GM21367 (cell line): Measurements from ENCODE around the gene PRDM16.

Experiments used
- ATAC-seq: cut with Tn5 transposase; IDR thresholded peaks from one replicate; pipeline ENCODE4 v1.9.1; 2021; ENCODE audit not compliant: unreplicated experiment

The PRDM16 gene

DNA sequence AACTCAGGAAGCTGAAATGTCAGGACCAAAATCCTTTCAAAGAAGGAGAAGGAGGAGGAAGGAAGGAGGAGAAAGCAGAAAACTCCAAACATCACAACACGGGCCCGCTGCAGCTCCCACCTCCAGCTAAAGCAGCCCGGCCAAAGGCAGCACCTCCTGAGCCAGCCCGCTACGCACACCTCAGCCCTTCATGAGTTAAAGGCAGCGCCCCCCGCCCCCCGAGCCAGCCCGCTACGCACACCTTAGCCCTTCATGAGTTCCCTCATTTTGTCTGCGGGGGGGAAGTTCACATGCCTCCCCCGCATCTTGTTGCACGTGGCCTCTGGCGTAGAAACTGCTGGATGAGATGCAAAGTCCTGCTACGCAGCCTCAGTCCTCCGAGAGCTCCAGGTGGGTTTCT, 294.8 kb downstream of the PRDM16 start:
- ATAC-seq: no peak

DNA sequence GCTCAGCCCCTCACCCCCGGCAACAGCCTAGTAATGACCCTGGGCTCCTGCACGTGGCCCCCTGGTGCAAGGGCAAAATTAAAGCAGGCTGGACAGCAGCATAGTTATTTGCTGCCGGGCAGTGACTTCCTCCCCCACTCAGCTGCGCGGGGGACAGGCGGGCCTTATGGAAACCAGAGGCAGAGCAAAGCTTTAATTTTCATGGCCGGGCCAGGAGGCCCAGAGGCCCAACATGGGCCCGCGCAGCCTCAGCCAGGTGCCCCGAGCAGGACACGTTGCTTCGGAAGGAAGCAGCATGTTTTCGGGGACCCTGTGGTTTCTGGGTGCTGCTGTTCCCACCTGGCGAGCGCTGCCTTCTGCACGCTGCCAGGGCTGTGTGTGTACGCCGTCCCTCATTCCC, 295.5 kb downstream of the PRDM16 start:
- no peak for ATAC-seq

DNA sequence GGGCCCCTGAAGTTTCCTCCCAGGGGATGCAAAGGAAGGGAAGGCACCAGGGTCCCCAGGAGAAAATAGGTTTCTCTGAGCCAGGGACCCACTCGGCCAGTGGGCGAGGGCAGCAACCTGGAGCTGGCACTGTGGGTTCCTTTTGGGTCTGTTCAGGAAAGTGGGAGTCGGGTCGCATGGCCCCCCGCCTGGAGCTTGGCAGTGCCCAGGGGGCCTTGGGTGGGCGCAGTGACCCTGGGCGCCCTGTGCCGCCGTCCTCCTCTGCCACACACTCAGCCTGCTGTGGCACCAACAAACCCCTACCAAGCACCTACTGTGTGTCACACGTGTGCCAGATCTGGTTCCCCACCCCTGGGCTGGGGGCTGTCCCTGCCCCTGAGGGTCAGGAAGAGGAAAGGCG, 296.0 kb downstream of the PRDM16 start:
- no peak for ATAC-seq

DNA sequence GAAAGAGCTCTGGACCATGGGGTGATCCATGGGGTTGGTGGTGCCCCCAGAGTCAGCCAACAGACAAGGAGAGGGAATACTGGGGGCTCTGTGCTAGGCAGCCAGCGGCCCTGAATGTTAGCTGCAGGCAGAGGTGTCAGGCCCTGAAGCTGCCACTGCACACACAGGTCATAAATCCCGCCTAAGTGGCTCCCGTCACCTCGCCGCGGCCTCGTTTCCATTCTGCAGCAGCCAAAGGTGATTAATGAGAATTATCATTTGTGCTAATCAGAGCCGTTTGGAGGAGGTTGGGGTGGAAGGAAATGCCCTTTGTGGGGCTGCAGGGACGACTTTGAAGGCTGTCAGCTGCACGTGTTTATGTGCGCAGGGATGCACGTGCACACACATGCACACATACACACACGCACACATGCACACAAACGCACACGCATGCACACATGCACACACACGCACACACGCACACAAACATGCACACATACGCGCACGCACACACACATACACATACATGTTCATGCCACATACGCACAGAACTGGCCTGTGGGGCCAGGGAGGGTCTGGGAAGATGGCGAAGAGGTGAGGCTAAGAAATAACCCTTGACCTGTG, 296.6 kb downstream of the PRDM16 start:
- ATAC-seq: no peak

DNA sequence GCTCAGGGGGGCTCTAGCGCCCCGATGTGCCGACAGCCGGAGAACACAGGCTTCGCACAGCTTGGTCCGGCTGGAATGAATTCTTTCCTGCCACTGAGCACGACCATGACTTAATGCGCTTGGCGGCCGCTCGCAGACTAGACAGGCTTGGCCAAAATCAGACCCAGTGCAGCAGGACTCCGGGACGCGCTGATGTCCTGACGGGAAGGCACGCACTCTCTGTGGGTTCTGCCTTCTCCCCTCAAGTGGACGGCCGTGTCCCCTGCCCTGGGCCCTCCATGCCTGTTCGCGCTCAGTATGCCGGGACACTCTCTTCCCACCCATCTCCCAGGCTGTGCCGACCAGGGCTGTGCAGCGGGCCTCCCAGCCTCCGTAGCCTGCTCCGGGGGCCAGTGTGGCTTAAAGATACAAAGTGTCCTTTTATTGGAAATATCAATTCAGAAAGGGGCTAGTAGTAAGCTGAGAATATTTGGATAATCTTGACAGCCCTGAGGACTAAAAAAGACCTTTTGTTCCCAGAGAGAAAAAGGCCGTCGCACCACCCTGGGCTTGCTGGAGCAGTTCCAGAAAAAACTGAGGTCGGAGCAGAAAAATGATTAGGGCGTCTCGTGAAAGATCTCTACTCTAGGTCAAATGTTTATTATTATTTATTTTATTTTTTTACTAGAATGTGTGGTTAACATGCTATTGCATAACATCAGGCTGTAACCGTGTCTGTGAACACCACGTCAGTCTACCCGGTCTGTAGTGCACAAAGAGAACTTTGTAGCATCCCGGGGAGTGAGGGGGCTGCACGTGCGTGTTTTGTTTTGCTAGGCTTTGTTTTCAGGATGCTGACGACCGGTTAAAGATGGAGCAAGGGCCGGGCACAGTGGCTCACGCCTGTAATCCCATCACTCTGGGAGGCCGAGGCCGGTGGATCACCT, 297.4 kb downstream of the PRDM16 start:
- no peak for ATAC-seq

DNA sequence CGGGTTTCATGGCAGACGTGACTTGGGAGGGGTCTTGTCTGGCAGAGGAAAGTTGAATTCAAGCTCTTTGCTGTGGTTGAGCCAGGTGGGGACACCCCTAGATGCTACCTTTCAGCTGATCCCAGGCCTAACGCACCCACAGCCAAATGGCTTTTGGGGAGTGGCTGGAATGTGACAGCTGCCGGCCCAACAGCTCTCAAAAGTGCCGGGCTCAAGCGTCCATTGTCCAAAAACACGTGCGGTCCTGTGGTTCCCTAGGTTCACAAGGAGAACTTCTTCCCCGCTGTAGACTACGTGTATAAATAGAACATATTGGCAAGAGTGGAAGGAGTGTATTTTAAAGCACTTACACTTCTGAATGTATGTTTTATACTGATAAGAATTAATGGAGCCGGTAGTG, 298.4 kb downstream of the PRDM16 start:
- ATAC-seq: no peak

DNA sequence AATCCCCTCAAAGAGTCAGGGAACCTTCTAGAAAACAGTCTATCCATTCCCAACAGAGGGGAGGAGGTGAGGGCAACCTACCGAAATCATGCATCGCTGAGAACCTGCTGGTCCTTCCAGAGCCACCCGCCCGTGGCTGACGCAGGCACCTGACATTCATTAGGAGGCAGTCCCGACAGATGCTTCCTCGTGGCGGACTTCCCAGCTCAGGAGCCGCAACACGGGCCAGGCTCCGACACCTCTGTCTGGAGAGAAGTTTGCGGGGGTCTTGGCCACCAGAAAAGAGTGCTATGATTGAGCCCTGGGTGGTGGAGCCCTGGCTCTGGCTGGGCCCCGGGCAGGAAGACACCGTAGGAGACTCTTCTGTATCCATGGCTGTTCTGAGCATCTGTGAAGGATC, 299.1 kb downstream of the PRDM16 start:
- ATAC-seq: no peak

DNA sequence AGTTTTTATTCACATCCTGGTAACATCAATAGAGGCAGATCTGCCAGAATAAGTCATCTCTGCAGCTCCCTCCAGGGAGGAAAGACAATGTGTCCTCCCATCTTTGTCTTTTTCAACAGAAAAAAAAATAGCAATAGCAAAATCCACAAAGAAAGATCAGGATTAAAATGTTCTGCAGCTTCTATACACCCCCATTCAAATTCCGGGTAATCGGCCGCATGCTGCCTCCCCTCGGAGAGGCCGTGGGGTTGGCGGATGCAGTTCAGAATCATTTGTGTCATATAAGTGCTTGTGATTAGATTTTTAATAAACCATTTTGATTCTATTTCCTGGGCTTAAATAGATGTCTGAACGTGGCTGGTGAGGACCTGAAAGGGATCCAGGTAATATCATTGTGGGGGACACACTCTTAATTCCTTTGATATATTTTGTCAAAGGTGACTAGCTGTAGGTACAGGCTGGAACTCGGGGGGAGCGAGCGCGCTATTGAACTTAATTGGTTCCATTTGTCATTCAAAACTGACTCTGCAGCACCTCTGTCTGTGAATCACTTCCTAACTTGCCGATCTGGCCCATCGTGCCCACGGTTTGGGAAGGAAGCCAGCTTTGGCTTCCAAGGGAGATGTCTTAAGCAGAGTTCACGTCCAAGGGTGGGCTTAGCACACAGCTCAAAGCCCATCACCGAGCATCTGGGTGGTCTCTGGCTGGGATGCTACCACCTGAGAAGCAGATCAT, 299.9 kb downstream of the PRDM16 start:
- no peak for ATAC-seq

DNA sequence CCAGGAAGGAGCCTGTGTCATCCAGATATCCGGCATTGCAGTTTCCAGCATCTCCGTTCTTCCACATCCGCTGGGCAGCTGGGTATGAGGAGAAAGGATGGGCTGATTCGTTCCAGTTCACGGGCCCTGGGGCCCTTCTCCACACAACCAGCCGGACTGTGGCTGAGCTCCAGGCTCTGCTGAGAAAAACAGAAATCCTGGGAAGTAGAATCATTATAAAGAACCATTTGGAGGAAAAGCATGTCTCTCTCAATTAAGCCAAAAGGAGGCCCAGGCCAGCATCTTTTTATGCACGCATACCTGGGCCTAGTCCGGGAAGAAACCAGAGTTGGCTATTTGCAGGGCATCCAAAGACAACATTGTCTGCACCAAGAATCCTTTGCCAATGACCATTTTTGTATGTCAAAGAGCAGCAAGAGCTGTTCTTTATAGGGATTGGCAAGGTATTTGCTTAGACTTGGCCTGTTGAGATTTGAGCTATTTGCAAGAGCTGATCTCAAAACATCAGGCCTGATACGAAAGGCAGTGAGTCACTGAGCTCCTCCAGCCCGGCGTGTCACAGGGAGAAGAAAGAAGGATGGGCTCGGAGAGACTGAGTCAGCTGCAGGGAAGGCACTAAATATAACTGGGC, 300.6 kb downstream of the PRDM16 start:
- ATAC-seq: no peak

DNA sequence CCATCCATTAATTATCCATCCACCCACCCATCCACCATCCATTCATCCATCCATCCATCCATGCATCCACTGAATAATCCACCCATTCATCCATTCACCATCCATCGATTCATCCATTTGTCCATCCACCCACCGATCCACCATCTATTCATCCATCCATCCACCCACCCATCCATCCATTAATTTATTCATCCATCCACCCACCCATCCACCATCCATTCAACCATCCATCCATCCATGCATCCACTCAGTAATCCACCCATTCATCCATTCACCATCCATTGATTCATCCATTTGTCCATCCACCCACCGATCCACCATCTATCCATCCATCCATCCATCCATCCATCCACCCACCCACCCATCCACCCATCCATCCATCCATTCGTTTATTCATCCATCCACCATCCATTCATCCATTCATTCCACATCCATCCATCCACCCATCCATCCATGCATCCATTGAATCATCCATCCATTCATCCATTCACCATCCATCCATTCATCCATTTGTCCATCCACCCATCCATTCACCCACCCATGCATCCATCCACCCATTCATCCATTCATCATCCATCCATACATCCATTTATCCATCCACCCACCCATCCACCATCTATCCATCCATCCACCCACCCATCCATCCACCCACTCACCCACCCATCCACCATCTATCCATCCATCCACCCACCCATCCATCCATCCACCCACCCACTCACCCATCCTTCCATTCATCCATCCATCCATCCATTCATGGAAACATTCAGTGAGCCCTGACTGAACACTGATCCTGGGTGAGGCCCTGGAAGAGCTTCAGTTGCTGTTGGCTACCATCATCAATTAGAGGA, 302.1 kb downstream of the PRDM16 start:
- ATAC-seq: no peak

DNA sequence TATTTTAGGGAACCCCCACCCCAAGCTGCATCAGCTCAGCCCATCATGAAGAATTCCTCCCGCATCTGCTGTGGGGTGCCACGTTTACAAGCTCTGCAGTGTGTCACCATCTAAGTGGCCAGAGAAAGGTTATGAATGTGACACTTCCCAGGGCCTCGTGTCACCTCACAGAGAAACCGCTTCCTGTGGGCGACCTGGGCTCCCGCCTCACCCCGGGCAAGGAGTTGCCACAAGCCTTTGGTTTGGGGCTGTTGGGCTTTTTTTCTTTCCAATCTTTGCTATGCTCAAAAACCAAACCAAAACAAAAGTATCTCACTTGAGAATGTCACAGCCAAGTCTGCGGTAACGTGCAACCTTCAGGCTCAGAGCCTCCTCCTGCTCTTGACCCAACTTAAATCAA, 303.3 kb downstream of the PRDM16 start:
- ATAC-seq: no peak

DNA sequence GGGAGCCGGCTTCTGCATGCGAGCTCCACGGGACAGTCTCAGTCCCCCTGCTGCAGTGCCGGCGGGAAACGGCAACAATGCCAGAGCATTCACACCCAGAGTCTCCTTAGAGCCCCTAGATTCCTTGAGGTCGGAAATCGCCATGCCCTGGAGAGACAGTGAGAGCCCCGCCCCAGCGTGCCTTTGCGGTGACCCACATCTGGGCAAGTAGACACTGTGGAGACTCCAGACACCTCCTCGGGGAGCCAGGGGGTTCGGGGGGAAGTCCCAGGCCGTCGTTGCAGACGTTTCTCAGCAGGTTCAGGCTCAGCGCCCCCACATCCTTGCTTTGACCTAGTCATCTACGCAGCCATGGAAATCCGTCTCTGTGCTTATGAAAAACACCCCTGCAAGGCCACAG, 304.2 kb downstream of the PRDM16 start:
- no peak for ATAC-seq

DNA sequence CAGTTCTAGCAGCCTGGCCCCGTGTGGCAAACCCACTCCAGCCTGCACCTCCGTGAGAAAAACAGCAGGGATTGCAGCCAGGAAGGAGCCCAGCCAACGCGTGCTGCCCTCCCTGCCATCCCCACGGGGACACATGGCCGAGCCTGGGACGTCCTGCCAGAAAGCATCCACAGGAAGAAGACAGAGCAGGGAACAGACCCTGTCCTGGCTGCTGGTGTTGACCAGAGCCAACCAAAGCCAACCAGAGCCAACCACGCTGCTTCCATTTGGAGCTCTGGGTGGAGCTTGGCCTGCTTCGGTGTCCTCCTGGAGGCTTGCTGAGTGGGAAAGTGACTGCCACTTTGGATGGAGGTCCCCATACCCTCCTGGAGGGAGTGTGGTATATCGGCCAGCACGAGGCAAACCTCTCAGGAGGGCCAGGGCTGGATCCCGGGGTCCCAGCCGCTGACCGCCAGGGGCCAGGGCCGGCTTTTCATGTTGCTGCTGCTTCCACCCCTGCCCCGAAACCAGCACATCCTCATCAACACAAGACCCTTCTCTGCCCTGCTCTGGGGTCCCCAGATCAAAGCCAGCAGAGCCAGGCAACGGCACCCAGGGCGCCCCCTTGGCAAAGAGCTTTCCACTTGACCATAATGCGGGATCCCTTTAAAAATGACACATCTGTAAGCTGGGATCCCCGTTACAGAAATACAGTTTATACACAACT, 304.9 kb downstream of the PRDM16 start:
- no peak for ATAC-seq

DNA sequence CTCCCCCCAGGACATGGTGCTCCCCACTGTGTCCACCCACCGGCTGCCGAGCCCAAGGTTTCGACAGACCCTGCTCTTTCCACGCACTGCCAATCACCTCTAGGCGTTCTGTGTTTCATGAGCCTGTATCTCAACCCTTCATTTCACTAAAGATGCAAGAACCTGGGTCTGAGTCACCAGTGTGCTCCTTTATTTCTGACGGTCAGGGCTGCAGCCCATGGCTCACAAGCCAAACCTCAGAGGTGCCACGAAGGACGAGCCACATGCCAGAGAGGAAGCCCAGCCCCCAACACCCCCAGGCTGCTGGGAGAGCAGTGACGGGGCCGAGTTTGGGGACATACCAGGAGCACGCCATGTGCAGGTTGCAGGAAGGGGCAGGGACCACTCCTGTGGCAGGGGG, 306.2 kb downstream of the PRDM16 start:
- ATAC-seq: no peak

DNA sequence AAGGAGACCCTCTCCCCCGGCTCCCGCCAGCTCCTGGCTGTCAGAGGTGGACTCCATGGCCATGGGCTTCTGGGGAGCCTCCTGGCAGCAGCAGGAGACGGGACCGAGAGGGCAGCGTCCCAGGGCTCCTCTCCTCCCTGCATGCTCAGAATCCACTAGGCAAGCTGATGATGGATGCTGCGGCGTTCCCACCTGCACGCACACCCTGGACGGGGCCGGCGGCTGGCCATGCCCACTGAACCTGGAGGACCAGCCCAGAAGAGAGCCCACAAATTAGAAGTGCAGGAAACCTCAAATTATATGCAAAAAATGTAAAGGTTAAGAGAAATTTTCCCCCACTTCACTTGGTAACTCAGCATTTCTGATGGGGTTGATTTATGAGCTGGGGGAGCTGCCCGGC, 308.2 kb downstream of the PRDM16 start:
- no peak for ATAC-seq

DNA sequence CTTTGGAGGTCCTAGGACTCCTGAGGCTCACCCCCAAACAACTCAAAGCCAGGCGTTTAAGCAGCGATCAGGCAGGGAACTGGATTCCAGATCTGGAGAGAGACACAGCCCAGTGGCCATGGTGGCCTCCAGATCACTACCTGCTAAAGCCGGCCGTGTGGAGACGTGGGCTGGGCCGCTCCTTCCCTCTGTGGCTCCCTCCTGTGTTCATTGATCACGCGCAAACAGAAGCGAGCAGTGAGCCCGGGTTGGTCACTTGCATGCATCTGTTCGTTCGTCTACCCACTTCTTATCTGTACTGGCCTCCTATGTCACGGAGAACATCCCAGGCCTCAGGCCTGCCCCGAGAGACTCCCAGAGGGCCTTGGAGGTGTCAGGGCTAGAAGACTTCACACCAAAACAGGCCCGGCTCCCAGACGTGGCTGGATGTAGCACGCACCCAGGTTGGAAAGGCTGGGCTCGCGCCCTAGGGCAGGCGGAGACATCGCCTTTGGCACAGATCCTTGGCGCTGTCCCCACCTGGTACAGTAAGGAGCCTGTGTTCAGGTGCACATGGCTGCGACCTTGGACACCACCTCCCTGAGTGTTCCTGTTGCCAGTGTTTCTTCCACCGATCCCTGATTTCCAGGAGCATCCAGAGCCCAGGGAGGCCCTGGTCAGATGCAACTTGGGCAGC, 308.7 kb downstream of the PRDM16 start:
- no peak for ATAC-seq

DNA sequence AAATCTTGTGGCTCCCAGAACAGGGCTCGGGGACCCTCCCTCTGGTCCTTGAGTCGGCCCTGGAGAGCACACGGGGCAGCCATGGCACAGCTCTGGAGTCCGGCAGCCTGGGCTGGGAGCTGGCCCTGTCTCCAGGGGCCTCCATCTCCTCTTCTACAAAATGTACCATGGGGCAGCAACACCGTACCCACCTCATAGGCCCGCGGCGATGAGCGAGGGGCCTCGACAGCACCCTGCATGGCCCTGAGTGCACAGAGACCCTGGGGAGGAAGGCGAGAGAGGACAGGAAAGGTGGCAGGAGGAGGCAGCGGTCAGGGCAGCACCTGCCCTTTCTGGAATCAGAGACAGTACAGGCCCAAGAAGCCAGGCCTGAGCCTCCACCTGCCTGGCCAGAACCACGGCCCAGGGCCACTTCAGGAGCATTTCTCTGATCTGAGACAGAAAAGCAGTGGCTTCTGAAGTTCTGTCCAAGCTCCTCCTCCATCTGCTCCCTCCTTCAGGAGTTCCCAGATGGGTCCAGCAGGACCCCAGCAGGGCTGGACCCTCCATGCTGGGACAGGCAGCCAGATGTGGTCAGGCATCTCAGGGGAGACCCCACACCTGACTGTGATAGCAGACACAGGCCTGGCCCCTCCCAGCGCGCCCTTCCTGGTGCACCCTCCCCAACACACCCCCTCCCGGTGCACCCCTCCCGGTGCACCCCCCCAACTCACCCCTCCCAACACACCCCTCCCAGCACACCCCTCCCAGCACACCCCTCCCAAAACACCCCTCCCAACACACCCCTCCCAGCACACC, 309.6 kb downstream of the PRDM16 start:
- no peak for ATAC-seq

DNA sequence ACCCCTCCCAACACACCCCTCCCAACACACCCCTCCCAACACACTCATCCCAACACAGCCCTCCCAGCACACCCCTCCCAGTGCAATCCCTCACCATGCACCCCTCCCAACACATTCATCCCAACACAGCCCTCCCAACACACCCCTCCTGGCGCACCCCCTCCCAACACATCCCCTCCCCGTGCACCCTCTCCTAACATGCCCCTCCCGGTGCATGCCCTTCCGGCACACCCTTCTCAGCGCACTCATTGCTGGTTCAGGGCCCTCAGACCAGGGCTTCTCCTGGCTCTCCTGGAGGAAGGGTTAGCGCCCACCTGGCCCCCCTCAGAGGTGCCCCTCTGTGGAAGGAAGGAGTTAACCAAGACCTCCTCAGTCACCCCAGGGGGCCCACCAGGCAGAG, 310.9 kb downstream of the PRDM16 start:
- ATAC-seq: no peak

DNA sequence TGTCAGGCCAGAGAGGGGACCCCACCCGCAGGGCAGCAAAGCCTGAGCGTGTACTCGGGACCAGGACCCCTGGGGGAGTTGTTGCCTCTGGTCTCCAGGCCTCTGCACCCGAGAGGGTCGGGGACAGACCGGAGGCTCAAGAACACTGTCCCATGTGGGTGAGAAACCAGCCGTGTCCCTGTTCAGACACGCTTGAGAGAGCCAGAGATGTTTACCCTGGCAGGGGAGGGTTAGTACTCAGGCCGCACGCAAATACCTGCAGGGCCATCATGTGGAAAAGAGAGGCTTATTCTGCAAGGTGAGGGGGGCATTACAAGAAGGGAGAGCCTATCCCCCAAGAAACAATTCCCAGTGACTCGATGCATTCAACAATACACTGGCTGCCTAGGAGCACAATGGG, 311.5 kb downstream of the PRDM16 start:
- ATAC-seq: no peak
